Mammary epithelial cell (primary cell): ENCODE measurements around the gene TMEM233.

Experiments used
- CTCF ChIP-seq, 2 donors: IDR thresholded peaks in 1 of 2; conservative IDR thresholded peaks in 1 of 2; 2 replicates each; pipeline ENCODE4 v1.5.1; 2011 to 2012; ENCODE audit warnings: inconsistent platforms in 2 of 2, low read length in 2 of 2, mild to moderate bottlenecking in 2 of 2, control low read depth in 1 of 2, low read depth in 1 of 2; ENCODE audit not compliant: insufficient read depth in 1 of 2; ENCODE audit errors: extremely low read depth in 1 of 2
- EZH2 ChIP-seq: IDR thresholded peaks from 2 replicates; pipeline ENCODE4 v1.6.1; 2012; ENCODE audit warnings: low read length, inconsistent platforms, borderline replicate concordance

GRCh38 chr12:119691202-119691810, 97.7 kb downstream of the TMEM233 start:
- TF ChIP-seq CTCF (conservative IDR thresholded peaks at IDR 0.05 in 1 of 2, IDR thresholded peaks at IDR 0.05 in 1 of 2; ENCODE audit: extremely low read depth in 1 of 2, insufficient read depth in 1 of 2, low read depth in 1 of 2, low read length in 2 of 2) (no peak), EZH2 (no peak)
